ENCODE results near the gene NPAT. TPM values are rescaled to one million over a fixed set of nuclear protein-coding genes. Genes with fewer than 3 reads are reported as not detected.

NPAT gene
- total and polyA plus RNA-seq, 7 donors, result 1.6 to 15.7 (median 12.1) TPM

- intact Hi-C loops (cut with DNase I), result no loop called here
- peaks cover 5 to 72% (median 15%) of the 10 kb centered on the region in 4 donors for H3K36me3 ChIP-seq
- 27 to 78% methylated on average over 1 of the region's 1 CpG for WGBS, 2 donors
These were observed 12.8 kb upstream of the NPAT start for GRCh38 chr11:108235192-108235591.

GRCh38 chr11:108233277-108233945 is 11.0 kb upstream of the NPAT start:
- no peak for DNase-seq
- H3K36me3 ChIP-seq, result peaks cover 10 to 76% (median 27%) of the 10 kb centered on the region in 4 donors
- TF ChIP-seq EP300 (IDR thresholded peaks at IDR 0.05) (no peak), CTCF (IDR thresholded peaks at IDR 0.05) (no peak), POLR2AphosphoS5 (IDR thresholded peaks at IDR 0.05) (no peak), POLR2A (IDR thresholded peaks at IDR 0.05) (no peak)
- H3K27ac ChIP-seq, result no peak overlapping the region
- intact Hi-C loops (cut with DNase I), result no loop called here
- 88 to 97% methylated on average over 2 of the region's 2 CpGs for WGBS, 2 donors
- no peak overlapping the region for H3K4me3 ChIP-seq
- no peaks in the 10 kb centered on the region for H3K9me3 ChIP-seq
- H3K4me1 ChIP-seq, result no peaks in the 10 kb centered on the region
- H3K27me3 ChIP-seq, result no peaks in the 10 kb centered on the region

More at GRCh38 chr11:108235192-108235591, 12.8 kb upstream of the NPAT start:
- Histone ChIP-seq H3K4me3 (no peak overlapping the region), H3K4me1 (no peaks in the 10 kb centered on the region), H3K27ac (no peak overlapping the region), H3K27me3 (no peaks in the 10 kb centered on the region), H3K9me3 (no peaks in the 10 kb centered on the region)
- no peak for TF ChIP-seq POLR2A (IDR thresholded peaks at IDR 0.05)
- no peak for TF ChIP-seq CTCF (IDR thresholded peaks at IDR 0.05)
- no peak for TF ChIP-seq POLR2AphosphoS5 (IDR thresholded peaks at IDR 0.05)
- no peak for TF ChIP-seq EP300 (IDR thresholded peaks at IDR 0.05)
- DNase-seq, result no peak

GRCh38 chr11:108228251-108228650 is 5.8 kb upstream of the NPAT start:
- no peak overlapping the region for H3K4me3 ChIP-seq
- no peaks in the 10 kb centered on the region for H3K9me3 ChIP-seq
- intact Hi-C loops (cut with DNase I), result no loop called here
- H3K27ac ChIP-seq, result no peak overlapping the region
- peaks cover 0 to 21% (median 21%) of the 10 kb centered on the region in 4 donors for H3K4me1 ChIP-seq
- WGBS, 2 donors, result 78 to 85% methylated on average over 2 of the region's 2 CpGs
- DNase-seq, result no peak
- no peaks in the 10 kb centered on the region for H3K27me3 ChIP-seq
- TF ChIP-seq CTCF (IDR thresholded peaks at IDR 0.05), result no peak
- H3K36me3 ChIP-seq, result peaks cover 10 to 57% (median 24%) of the 10 kb centered on the region in 4 donors

- WGBS, 2 donors, result 79 to 96% methylated on average over 2 of the region's 2 CpGs
- no peak for DNase-seq
- Histone ChIP-seq H3K36me3 (peaks cover 10 to 37% (median 18%) of the 10 kb centered on the region in 4 donors), H3K27me3 (no peaks in the 10 kb centered on the region), H3K4me3 (no peak overlapping the region), H3K4me1 (peaks cover 0 to 31% (median 24%) of the 10 kb centered on the region in 4 donors), H3K9me3 (no peaks in the 10 kb centered on the region), H3K27ac (peak overlapping the region in 2 of 4 donors; percentile 90 to 95)
- no peak for TF ChIP-seq EP300 (IDR thresholded peaks at IDR 0.05)
- TF ChIP-seq POLR2AphosphoS5 (IDR thresholded peaks at IDR 0.05), result no peak
- TF ChIP-seq POLR2A (IDR thresholded peaks at IDR 0.05), result no peak
- TF ChIP-seq CTCF (IDR thresholded peaks at IDR 0.05), result no peak
- intact Hi-C loops (cut with DNase I), result no loop called here
These were observed 3.6 kb upstream of the NPAT start for GRCh38 chr11:108226036-108226435.
